ENCODE results near the gene CRNN. TPM values are rescaled to one million over a fixed set of nuclear protein-coding genes. Genes with fewer than 3 reads are reported as not detected.

Gene CRNN
- total RNA-seq, 2 donors from 2014 or later = not detected

DNA sequence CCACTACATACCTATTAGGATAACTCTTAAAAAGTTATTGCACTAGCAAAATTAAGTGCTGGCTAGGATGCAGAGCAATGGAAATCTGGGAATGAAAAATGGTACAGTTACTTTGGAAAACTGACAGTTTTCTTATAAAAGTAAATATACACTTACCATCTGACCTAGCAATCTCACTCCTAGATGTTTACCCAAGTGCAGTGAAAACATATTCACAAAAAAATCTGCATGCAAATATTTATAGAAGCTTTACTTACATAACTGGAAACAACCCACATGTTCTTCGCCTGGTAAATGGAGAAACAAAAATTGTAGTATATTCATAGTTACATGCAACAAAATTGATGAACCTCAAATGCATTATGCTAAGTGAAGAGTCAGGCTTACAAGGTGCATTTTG, 41.4 kb downstream of the CRNN start:
- Histone ChIP-seq H3K4me1 (ENCODE audit: control insufficient read depth, insufficient read depth, low read length) (no peaks in the 10 kb centered on the region), H3K27ac (ENCODE audit: low read depth, low read length) (no peak overlapping the region), H3K27me3 (ENCODE audit: control insufficient read depth, insufficient read depth, low read length, poor library complexity, severe bottlenecking) (no peaks in the 10 kb centered on the region), H3K9ac (ENCODE audit: extremely low read depth, low read length, poor library complexity, severe bottlenecking) (no peak overlapping the region), H3K4me3 (ENCODE audit: low read length) (no peak overlapping the region), H3K9me3 (ENCODE audit: control insufficient read depth, low read length) (peaks cover 76% of the 10 kb centered on the region), H3K36me3 (ENCODE audit: control insufficient read depth, insufficient read depth, low read length) (no peaks in the 10 kb centered on the region)
- 71% methylated on average over 1 of the region's 1 CpG; no CpG with 5 or more reads in 1 of the 2 experiments for WGBS, 2 experiments (ENCODE audit: insufficient coverage in 1 of 2, insufficient read length in 1 of 2)
- DNase-seq = no peak
- no peaks in the 10 kb centered on the region for H3K27me3 Mint-ChIP-seq (ENCODE audit: insufficient read depth)
- H3K9me3 Mint-ChIP-seq = peaks cover 90% of the 10 kb centered on the region
- no peak overlapping the region for H3K27ac Mint-ChIP-seq
- H3K4me3 Mint-ChIP-seq = no peak overlapping the region
- H3K4me1 Mint-ChIP-seq = no peaks in the 10 kb centered on the region
- TF ChIP-seq, protein P1, sequence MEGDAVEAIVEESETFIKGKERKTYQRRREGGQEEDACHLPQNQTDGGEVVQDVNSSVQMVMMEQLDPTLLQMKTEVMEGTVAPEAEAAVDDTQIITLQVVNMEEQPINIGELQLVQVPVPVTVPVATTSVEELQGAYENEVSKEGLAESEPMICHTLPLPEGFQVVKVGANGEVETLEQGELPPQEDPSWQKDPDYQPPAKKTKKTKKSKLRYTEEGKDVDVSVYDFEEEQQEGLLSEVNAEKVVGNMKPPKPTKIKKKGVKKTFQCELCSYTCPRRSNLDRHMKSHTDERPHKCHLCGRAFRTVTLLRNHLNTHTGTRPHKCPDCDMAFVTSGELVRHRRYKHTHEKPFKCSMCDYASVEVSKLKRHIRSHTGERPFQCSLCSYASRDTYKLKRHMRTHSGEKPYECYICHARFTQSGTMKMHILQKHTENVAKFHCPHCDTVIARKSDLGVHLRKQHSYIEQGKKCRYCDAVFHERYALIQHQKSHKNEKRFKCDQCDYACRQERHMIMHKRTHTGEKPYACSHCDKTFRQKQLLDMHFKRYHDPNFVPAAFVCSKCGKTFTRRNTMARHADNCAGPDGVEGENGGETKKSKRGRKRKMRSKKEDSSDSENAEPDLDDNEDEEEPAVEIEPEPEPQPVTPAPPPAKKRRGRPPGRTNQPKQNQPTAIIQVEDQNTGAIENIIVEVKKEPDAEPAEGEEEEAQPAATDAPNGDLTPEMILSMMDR (conservative IDR thresholded peaks at IDR 0.05) = no peak
- no peaks in the 10 kb centered on the region for H3K36me3 Mint-ChIP-seq (ENCODE audit: low read depth)

DNA sequence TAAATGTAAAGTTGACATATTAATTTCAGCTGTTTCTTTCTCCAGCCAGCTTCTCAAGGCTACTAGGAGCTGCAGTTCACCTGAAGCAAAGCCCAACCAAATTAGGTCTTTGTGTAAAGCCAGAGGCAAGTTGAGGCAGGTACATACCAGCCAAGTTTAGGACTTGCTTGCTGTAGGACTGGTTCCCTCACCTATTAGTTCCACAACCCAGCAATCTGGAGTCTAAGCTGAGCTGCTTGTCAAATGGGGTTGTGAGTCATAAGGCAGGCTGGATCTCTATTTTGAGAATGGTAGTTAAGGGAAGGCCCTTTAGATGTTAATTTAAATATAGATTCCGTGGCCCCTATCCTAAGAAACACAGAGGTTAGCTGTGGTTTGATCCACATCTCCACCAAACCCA, 46.6 kb downstream of the CRNN start:
- H3K4me1 ChIP-seq (ENCODE audit: control insufficient read depth, insufficient read depth, low read length) = no peaks in the 10 kb centered on the region
- no peak overlapping the region for H3K9ac ChIP-seq (ENCODE audit: extremely low read depth, low read length, poor library complexity, severe bottlenecking)
- H3K4me3 Mint-ChIP-seq = no peak overlapping the region
- H3K27ac ChIP-seq (ENCODE audit: low read depth, low read length) = no peak overlapping the region
- peaks cover 88% of the 10 kb centered on the region for H3K9me3 Mint-ChIP-seq
- H3K36me3 Mint-ChIP-seq (ENCODE audit: low read depth) = no peaks in the 10 kb centered on the region
- DNase-seq = no peak
- H3K36me3 ChIP-seq (ENCODE audit: control insufficient read depth, insufficient read depth, low read length) = no peaks in the 10 kb centered on the region
- TF ChIP-seq, protein P1 (conservative IDR thresholded peaks at IDR 0.05) = no peak
- 0% methylated on average over 1 of the region's 1 CpG; no CpG with 5 or more reads in 1 of the 2 experiments for WGBS, 2 experiments (ENCODE audit: insufficient coverage in 1 of 2, insufficient read length in 1 of 2)
- H3K4me3 ChIP-seq (ENCODE audit: low read length) = no peak overlapping the region
- H3K27me3 ChIP-seq (ENCODE audit: control insufficient read depth, insufficient read depth, low read length, poor library complexity, severe bottlenecking) = no peaks in the 10 kb centered on the region
- no peaks in the 10 kb centered on the region for H3K4me1 Mint-ChIP-seq
- H3K27me3 Mint-ChIP-seq (ENCODE audit: insufficient read depth) = no peaks in the 10 kb centered on the region
- no peak overlapping the region for H3K27ac Mint-ChIP-seq
- peaks cover 74% of the 10 kb centered on the region for H3K9me3 ChIP-seq (ENCODE audit: control insufficient read depth, low read length)

- Mint-ChIP-seq H3K4me3 (no peak within 1 kb of the TSS), H3K27ac (no peak within 1 kb of the TSS), H3K4me1 (no peaks in the 10 kb centered on the region), H3K9me3 (peaks cover 39% of the 10 kb centered on the region), H3K27me3 (ENCODE audit: insufficient read depth) (no peaks in the 10 kb centered on the region), H3K36me3 (ENCODE audit: low read depth) (no peaks in the 10 kb centered on the region)
- WGBS, 2 experiments (ENCODE audit: insufficient coverage in 1 of 2, insufficient read length in 1 of 2) = 67 to 93% methylated on average over 1 of the region's 2 CpGs
- Histone ChIP-seq H3K27me3 (ENCODE audit: control insufficient read depth, insufficient read depth, low read length, poor library complexity, severe bottlenecking) (no peaks in the 10 kb centered on the region), H3K27ac (ENCODE audit: low read depth, low read length) (no peak within 1 kb of the TSS), H3K36me3 (ENCODE audit: control insufficient read depth, insufficient read depth, low read length) (no peaks in the 10 kb centered on the region), H3K9me3 (ENCODE audit: control insufficient read depth, low read length) (peaks cover 83% of the 10 kb centered on the region), H3K9ac (ENCODE audit: extremely low read depth, low read length, poor library complexity, severe bottlenecking) (no peak within 1 kb of the TSS), H3K4me3 (ENCODE audit: low read length) (no peak within 1 kb of the TSS), H3K4me1 (ENCODE audit: control insufficient read depth, insufficient read depth, low read length) (no peaks in the 10 kb centered on the region)
- TF ChIP-seq, protein P1 (conservative IDR thresholded peaks at IDR 0.05) = no peak
- no peak for DNase-seq
Observed at GRCh38 chr1:152359906-152360305, 54.2 kb downstream of the CRNN start, which contains the start of gene FLG2. TSS of gene FLG2 (minus strand) at chr1:152360006. CDS start at chr1:152358884, 1,122 bp downstream.

Other genes starting within 250 kb of the CRNN start
- gene HRNR, start 190.1 kb downstream of the CRNN start, total RNA-seq = not detected
- not detected for gene FLG, start 89.0 kb downstream of the CRNN start, total RNA-seq
- gene FLG2, start 54.3 kb downstream of the CRNN start, total RNA-seq = not detected
- gene LCE5A, start 96.5 kb upstream of the CRNN start, total RNA-seq = not detected
- not detected for gene CRCT1, start 100.2 kb upstream of the CRNN start, total RNA-seq
- gene LCE3E, start 152.5 kb upstream of the CRNN start, total RNA-seq = not detected
- gene LCE3D, start 166.3 kb upstream of the CRNN start, total RNA-seq = not detected
- gene LCE3C, start 186.0 kb upstream of the CRNN start, total RNA-seq = not detected
- not detected for gene LCE3B, start 199.5 kb upstream of the CRNN start, total RNA-seq
- not detected for gene LCE3A, start 208.8 kb upstream of the CRNN start, total RNA-seq
- gene LCE2D, start 249.1 kb upstream of the CRNN start, total RNA-seq = not detected